HEK293T (cell line): ENCODE measurements around the gene SIRPA.

ENCODE experiments used
- BHLHE40 ChIP-seq: fragments of 450-650 bp; IDR thresholded peaks from 2 replicates; pipeline ENCODE4 v1.6.1; 2016; ENCODE audit warnings: mild to moderate bottlenecking, moderate library complexity, borderline replicate concordance
- FOXA1 ChIP-seq: fragments of 450-650 bp; IDR thresholded peaks from 2 replicates; pipeline ENCODE4 v1.6.1; 2016; ENCODE audit warnings: mild to moderate bottlenecking
- FOXK2 ChIP-seq: fragments of 450-650 bp; IDR thresholded peaks from 2 replicates; pipeline ENCODE4 v1.6.1; 2016; ENCODE audit warnings: mild to moderate bottlenecking
- HDGF ChIP-seq: fragments of 450-650 bp; IDR thresholded peaks from 2 replicates; pipeline ENCODE4 v1.6.1; 2017; ENCODE audit warnings: antibody characterized with exemption, borderline replicate concordance
- SP1 ChIP-seq: fragments of 450-650 bp; IDR thresholded peaks from 2 replicates; pipeline ENCODE4 v1.6.1; 2017
- TARDBP ChIP-seq: fragments of 450-650 bp; IDR thresholded peaks from 2 replicates; pipeline ENCODE4 v1.6.1; 2016
- ZNF384 ChIP-seq: fragments of 450-650 bp; IDR thresholded peaks from 2 replicates; pipeline ENCODE4 v1.6.1; 2016

DNA sequence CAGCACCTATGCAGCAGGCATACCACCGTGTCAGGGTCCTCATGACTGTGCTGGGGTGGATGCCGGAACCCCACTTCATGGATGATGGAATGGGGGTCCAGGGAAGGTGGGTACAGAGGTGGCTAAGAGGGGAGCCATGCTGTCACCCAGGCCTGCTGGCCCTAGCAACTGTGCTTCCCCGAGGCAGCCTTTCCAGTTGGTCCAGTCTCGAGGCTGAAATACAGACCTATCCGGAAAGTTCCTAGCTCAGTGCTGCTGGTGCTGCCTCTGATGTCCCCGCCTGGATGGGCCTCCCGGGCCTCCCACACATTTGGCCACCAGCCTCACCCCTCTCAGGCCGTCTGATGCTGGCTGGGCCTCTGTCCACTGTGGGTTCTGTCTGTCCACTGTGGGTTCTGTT, 17.4 kb downstream of the SIRPA start:
- TF ChIP-seq FOXA1 (no peak), HDGF (no peak), ZNF384 (no peak), FOXK2 (no peak), BHLHE40 (no peak), TARDBP (no peak), SP1 (no peak)
